ENCODE results near the gene ZNF618. TPM values are rescaled to one million over a fixed set of nuclear protein-coding genes. Genes with fewer than 3 reads are reported as not detected.

The ZNF618 gene
- total RNA-seq, 1 donor from 2014 or later: 10.2 TPM

GRCh38 chr9:113863345-113863744, 12.8 kb upstream of the ZNF618 start:
- no peaks in the 10 kb centered on the region for H3K36me3 ChIP-seq
- TF ChIP-seq CTCF (IDR thresholded peaks at IDR 0.05): no peak
- intact Hi-C loops (cut with DNase I): no loop called here
- H3K27me3 ChIP-seq (ENCODE audit: low read depth): no peaks in the 10 kb centered on the region
- H3K27ac ChIP-seq: no peak overlapping the region
- no peaks in the 10 kb centered on the region for H3K4me1 ChIP-seq
- no peak for DNase-seq
- no peaks in the 10 kb centered on the region for H3K9me3 ChIP-seq
- no peak overlapping the region for H3K4me3 ChIP-seq
- no peak for ATAC-seq

- ATAC-seq: no peak
- no peaks in the 10 kb centered on the region for H3K9me3 ChIP-seq
- H3K4me1 ChIP-seq: no peaks in the 10 kb centered on the region
- H3K36me3 ChIP-seq: no peaks in the 10 kb centered on the region
- no peaks in the 10 kb centered on the region for H3K27me3 ChIP-seq (ENCODE audit: low read depth)
- no peak for DNase-seq
- TF ChIP-seq CTCF (IDR thresholded peaks at IDR 0.05): no peak
- H3K27ac ChIP-seq: no peak overlapping the region
- intact Hi-C loops (cut with DNase I): no loop called here
- no peak overlapping the region for H3K4me3 ChIP-seq
Measured at GRCh38 chr9:113868501-113868900, 7.6 kb upstream of the ZNF618 start.

GRCh38 chr9:113872485-113873143, 3.5 kb upstream of the ZNF618 start:
- no peak for ATAC-seq
- no peak for DNase-seq
- Histone ChIP-seq H3K4me3 (no peak overlapping the region), H3K4me1 (peaks cover 9% of the 10 kb centered on the region), H3K27me3 (ENCODE audit: low read depth) (no peaks in the 10 kb centered on the region), H3K27ac (no peak overlapping the region), H3K36me3 (no peaks in the 10 kb centered on the region), H3K9me3 (no peaks in the 10 kb centered on the region)
- TF ChIP-seq CTCF (IDR thresholded peaks at IDR 0.05): no peak
- intact Hi-C loops (cut with DNase I): no loop called here

GRCh38 chr9:113873446-113873845, 2.7 kb upstream of the ZNF618 start:
- Histone ChIP-seq H3K4me3 (no peak overlapping the region), H3K4me1 (peaks cover 10% of the 10 kb centered on the region), H3K36me3 (no peaks in the 10 kb centered on the region), H3K9me3 (no peaks in the 10 kb centered on the region), H3K27me3 (ENCODE audit: low read depth) (no peaks in the 10 kb centered on the region), H3K27ac (no peak overlapping the region)
- ATAC-seq (no peak), DNase-seq (no peak)
- intact Hi-C loops (cut with DNase I): no loop called here
- no peak for TF ChIP-seq CTCF (IDR thresholded peaks at IDR 0.05)

- DNase-seq (no peak), ATAC-seq (no peak)
- Histone ChIP-seq H3K36me3 (no peaks in the 10 kb centered on the region), H3K4me3 (no peak overlapping the region), H3K27me3 (ENCODE audit: low read depth) (no peaks in the 10 kb centered on the region), H3K9me3 (no peaks in the 10 kb centered on the region), H3K27ac (no peak overlapping the region), H3K4me1 (peaks cover 10% of the 10 kb centered on the region)
- intact Hi-C loops (cut with DNase I): no loop called here
- no peak for TF ChIP-seq CTCF (IDR thresholded peaks at IDR 0.05)
Measured at GRCh38 chr9:113873926-113874325, 2.2 kb upstream of the ZNF618 start.

All from lower lobe of right lung (tissue), 2 donors.